Measurements from ENCODE around the gene TUBA3E.
"Not testable (repeated sequence)": the region's sequence is repeated elsewhere in the genome, so short reads cannot be mapped to it uniquely, and the experiment has no call there.

GRCh38 chr2:130191319-130191718 is 6.9 kb downstream of the TUBA3E start:
- TF ChIP-seq CTCF (IDR thresholded peaks at IDR 0.05; ENCODE audit: low read depth, low read length); POLR2A (IDR thresholded peaks at IDR 0.05; ENCODE audit: extremely low read depth, insufficient read length); MAX (IDR thresholded peaks at IDR 0.05; ENCODE audit: low read depth, low read length); MYC (IDR thresholded peaks at IDR 0.05; ENCODE audit: low read depth, low read length): not testable (repeated sequence)
